Keratinocyte (primary cell): ENCODE measurements around the gene MS4A4A.

Experiments
- CTCF ChIP-seq, 3 experiments: IDR thresholded peaks in 1 of 3; conservative IDR thresholded peaks in 1 of 3; optimal IDR thresholded peaks in 1 of 3; 2 replicates in 2 of 3; 3 replicates in 1 of 3; pipeline versions ENCODE3 to v1.5.1; 2011; ENCODE audit warnings: low read length in 3 of 3, mild to moderate bottlenecking in 3 of 3, moderate library complexity in 2 of 3, control low read depth in 1 of 3, inconsistent platforms in 1 of 3; ENCODE audit not compliant: insufficient read depth in 2 of 3; ENCODE audit errors: extremely low read depth in 1 of 3
- EZH2 ChIP-seq: IDR thresholded peaks from one replicate; pipeline ENCODE4 v1.6.1; 2012; ENCODE audit warnings: inconsistent platforms, mild to moderate bottlenecking, low read length, moderate library complexity

- no peak for TF ChIP-seq CTCF (optimal IDR thresholded peaks at IDR 0.05 in 1 of 3, IDR thresholded peaks at IDR 0.05 in 1 of 3, conservative IDR thresholded peaks at IDR 0.05 in 1 of 3; ENCODE audit: extremely low read depth in 1 of 3, insufficient read depth in 2 of 3, low read length in 3 of 3)
- TF ChIP-seq EZH2, result no peak
Observed at GRCh38 chr11:60344146-60344545, 63.7 kb downstream of the MS4A4A start.
